ENCODE data around the gene MAP3K4. TPM values are rescaled to one million over a fixed set of nuclear protein-coding genes. Genes with fewer than 3 reads are reported as not detected.

MAP3K4 gene
- total and polyA plus RNA-seq, 2 of the 8 experiments (the other 6 are each of a cell fraction or from before 2014, with no cell fraction given) = 16.6 to 51.6 TPM

DNA sequence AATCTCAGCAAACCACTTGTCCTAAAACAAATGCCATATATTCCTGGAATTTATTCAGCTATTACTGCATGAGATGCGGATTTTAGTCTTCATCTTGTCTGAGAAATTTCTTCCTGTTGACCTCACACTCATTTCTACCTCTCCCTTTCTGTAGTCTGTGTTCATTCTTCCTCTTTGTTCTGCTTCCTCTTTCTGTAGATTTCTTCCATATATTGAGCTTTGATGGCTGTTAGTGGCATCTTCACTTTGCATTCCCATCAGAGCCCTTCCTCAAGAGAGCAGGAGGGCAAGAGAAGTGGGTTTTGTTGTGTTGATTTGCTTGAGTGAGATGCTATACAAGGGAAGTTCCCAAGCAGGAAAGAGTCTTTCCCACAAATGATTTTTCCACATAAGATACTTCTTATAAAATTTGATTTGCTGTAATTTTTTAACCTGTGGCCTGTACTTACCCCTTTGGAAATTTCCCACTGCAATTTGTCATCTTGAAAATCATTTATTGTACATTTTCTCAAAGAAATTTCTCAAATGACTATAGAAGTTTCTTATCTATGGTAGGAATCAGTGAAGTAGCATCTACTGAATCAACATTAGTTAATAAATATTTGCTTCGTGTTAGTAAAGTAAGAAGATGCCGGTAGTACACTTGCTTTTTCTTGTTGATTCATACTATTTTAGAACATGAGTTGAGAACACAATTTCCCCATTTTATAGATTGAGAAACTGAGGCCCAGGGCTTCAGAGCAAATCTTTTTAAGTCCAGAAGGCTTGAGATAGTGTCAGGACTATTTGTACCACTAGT is 43.8 kb downstream of the MAP3K4 start:
- H3K4me1 ChIP-seq (replicated peaks in 1 of 4; ENCODE audit: control insufficient read depth in 3 of 4, insufficient read depth in 4 of 4, low read length in 3 of 4) = peaks cover 0 to 9% (median 5%) of the 10 kb centered on the region in 4 experiments; a peak in 6 of 7 replicates
- no peak overlapping the region for H3K4ac ChIP-seq (replicated peaks; ENCODE audit: insufficient read length, low read depth, low read length)
- no peak overlapping the region for H3K27ac ChIP-seq (ENCODE audit: low read depth, low read length)
- 0 out of 2 replicates have a peak overlapping the region, but pooled peaks have one; percentile 41 for H2BK15ac ChIP-seq (ENCODE audit: low read length)
- H3K27me3 ChIP-seq (replicated peaks in 1 of 4; ENCODE audit: control insufficient read depth in 3 of 4, extremely low read depth in 1 of 4, insufficient read depth in 3 of 4, low read length in 3 of 4) = no peaks in the 10 kb centered on the region
- H3K18ac ChIP-seq (ENCODE audit: extremely low read depth, low read length) = no peak overlapping the region
- H3K9me3 ChIP-seq (ENCODE audit: insufficient read depth in 2 of 2, low read depth in 1 of 2, low read length in 1 of 2) = no peaks in the 10 kb centered on the region
- no peak overlapping the region for H4K91ac ChIP-seq (replicated peaks; ENCODE audit: insufficient read length, low read length)
- no peaks in the 10 kb centered on the region for H4K20me1 ChIP-seq (replicated peaks in 1 of 2; ENCODE audit: control insufficient read depth in 1 of 2, insufficient read depth in 2 of 2, low read length in 2 of 2)
- TF ChIP-seq KDM1A (IDR thresholded peaks at IDR 0.05; ENCODE audit: borderline replicate concordance, low read length) (peak; percentile 43; the same call in 1 of the 2 replicates), CHD1 (IDR thresholded peaks at IDR 0.05; ENCODE audit: low read depth, low read length) (no peak)
- WGBS, 2 experiments (ENCODE audit: extremely low coverage in 1 of 2, insufficient coverage in 1 of 2, insufficient read length in 1 of 2, insufficient replicate concordance in 2 of 2, low coverage in 1 of 2, low lambda C conversion rate in 2 of 2, missing lambda C conversion rate in 1 of 2) = 79% methylated on average over 3 of the region's 3 CpGs; no CpG with 5 or more reads in 1 of the 2 experiments
- H2AK5ac ChIP-seq (ENCODE audit: low read depth, low read length) = no peak overlapping the region
- ChIA-PET CTCF (ENCODE audit: partially characterized antibody) (interaction anchor here (0.6 to 1.0 kb wide), 3 partner anchors 11 to 109 kb away, joined by 3 read pairs; no protein-coding TSS in a partner anchor), POLR2A (ENCODE audit: partially characterized antibody) (no interaction called here)
- no peak overlapping the region for H2BK12ac ChIP-seq (ENCODE audit: low read depth, low read length)
- H2BK20ac ChIP-seq (ENCODE audit: low read length) = no peak overlapping the region
- no peaks in the 10 kb centered on the region; the same call in 1 of the 2 replicates for H3K79me1 ChIP-seq (ENCODE audit: low read depth, low read length)
- H3K4me2 ChIP-seq (ENCODE audit: insufficient read depth in 1 of 2, low read depth in 2 of 2, low read length in 2 of 2) = 0 out of 4 replicates have a peak overlapping the region, but pooled peaks of 1 of the 2 experiments have one; percentile 7
- no peak overlapping the region for H4K8ac ChIP-seq (ENCODE audit: extremely low read depth, insufficient read depth, low read length)
- no peak overlapping the region for H2BK5ac ChIP-seq (ENCODE audit: low read depth, low read length)
- no peak overlapping the region for H3K14ac ChIP-seq (ENCODE audit: insufficient read length)
- H3K4me3 ChIP-seq (ENCODE audit: extremely low read depth in 1 of 4, insufficient read depth in 2 of 4, low read depth in 3 of 4, low read length in 4 of 4) = no peak overlapping the region
- H4K5ac ChIP-seq (ENCODE audit: insufficient read length, low read depth, low read length) = no peak overlapping the region
- DNase-seq (ENCODE audit: low read depth in 1 of 2, low spot score in 2 of 2) = no peak
- peaks cover 0 to 6% (median 0%) of the 10 kb centered on the region in 4 experiments; a peak in 2 of 8 replicates for H3K36me3 ChIP-seq (ENCODE audit: control insufficient read depth in 2 of 4, insufficient read depth in 4 of 4, low read length in 3 of 4)
- peaks cover 0 to 26% of the 10 kb centered on the region in 2 experiments; a peak in 3 of 4 replicates for H3K79me2 ChIP-seq (ENCODE audit: control insufficient read depth in 1 of 2, insufficient read depth in 2 of 2, low read length in 2 of 2)
- no peak for FAIRE-seq
- H3K9ac ChIP-seq (replicated peaks in 1 of 4; ENCODE audit: extremely low read depth in 1 of 4, low read depth in 3 of 4, low read length in 3 of 4) = no peak overlapping the region
- no peaks in the 10 kb centered on the region for H3K23me2 ChIP-seq (ENCODE audit: low read depth, low read length)
- no peak overlapping the region for H3K23ac ChIP-seq (ENCODE audit: insufficient read length)
- no peak overlapping the region for H3K56ac ChIP-seq (replicated peaks; ENCODE audit: insufficient read length, low read depth, low read length)
- no peak overlapping the region for H2AFZ ChIP-seq (ENCODE audit: low read length)
- no peak overlapping the region for H2BK120ac ChIP-seq (replicated peaks; ENCODE audit: low read depth, low read length)
